CD8-positive, alpha-beta memory T cell (primary cell): ENCODE measurements around the gene RAB3IL1. TPM values are rescaled to one million over a fixed set of nuclear protein-coding genes. Genes with fewer than 3 reads are reported as not detected.

Experiments used
- CTCF ChIA-PET: fragments of 350-600 bp; sonication (Branson Sonifier 250); formaldehyde crosslinking; loops from one replicate; lab custom pipeline; 2021; ENCODE audit warnings: antibody characterized with exemption; lab: Charles Lee
- POLR2A ChIA-PET: fragments of 350-600 bp; sonication (Branson Sonifier 250); formaldehyde crosslinking; loops from one replicate; lab custom pipeline; 2021; ENCODE audit warnings: antibody characterized with exemption; lab: Charles Lee
- DNase-seq, 5 donors: peaks; one replicate each; pipeline versions ENCODE4 v3.0.0 to v3.0.0-alpha.2; 2020 to 2022; ENCODE audit warnings: mixed read lengths in 1 of 5
- H3K27ac ChIP-seq: one replicate; pipeline ENCODE4 v1.7.0; 2013; ENCODE audit warnings: low read depth, mild to moderate bottlenecking, low read length, moderate library complexity
- H3K27me3 ChIP-seq: 2 replicates; pipeline ENCODE4 v1.7.0; 2013; ENCODE audit warnings: low read length, mild to moderate bottlenecking; ENCODE audit not compliant: insufficient read depth, poor library complexity, severe bottlenecking
- H3K36me3 ChIP-seq: 2 replicates; pipeline ENCODE4 v1.7.0; 2013; ENCODE audit warnings: mild to moderate bottlenecking, low read length, moderate library complexity; ENCODE audit not compliant: insufficient read depth
- H3K4me1 ChIP-seq: 2 replicates; pipeline ENCODE4 v1.7.0; 2013; ENCODE audit warnings: mild to moderate bottlenecking, low read length, moderate library complexity; ENCODE audit not compliant: insufficient read depth
- H3K4me3 ChIP-seq: 2 replicates; pipeline ENCODE4 v1.7.0; 2013; ENCODE audit warnings: mild to moderate bottlenecking, low read length
- H3K9me3 ChIP-seq: 2 replicates; pipeline ENCODE4 v1.7.0; 2013; ENCODE audit warnings: mild to moderate bottlenecking, low read length
- H3K27ac Mint-ChIP-seq, 8 donors: one replicate each; pipeline ENCODE4 v1.8.0; 2020 to 2021; ENCODE audit warnings: mixed read lengths in 8 of 8, mild to moderate bottlenecking in 6 of 8, inconsistent platforms in 3 of 8, moderate library complexity in 3 of 8
- H3K27me3 Mint-ChIP-seq, 2 donors: one replicate each; pipeline ENCODE4 v1.8.0; 2020 to 2021; ENCODE audit warnings: mixed read lengths in 2 of 2, mild to moderate bottlenecking in 1 of 2, moderate library complexity in 1 of 2
- H3K36me3 Mint-ChIP-seq, 3 donors: one replicate each; pipeline ENCODE4 v1.8.0; 2020 to 2021; ENCODE audit warnings: mixed read lengths in 3 of 3, inconsistent platforms in 1 of 3, mild to moderate bottlenecking in 1 of 3
- H3K4me1 Mint-ChIP-seq, 3 donors: one replicate each; pipeline ENCODE4 v1.8.0; 2020 to 2021; ENCODE audit warnings: mixed read lengths in 3 of 3, inconsistent platforms in 1 of 3, mild to moderate bottlenecking in 1 of 3
- H3K4me3 Mint-ChIP-seq, 7 donors: one replicate each; pipeline ENCODE4 v1.8.0; 2020 to 2021; ENCODE audit warnings: mixed read lengths in 7 of 7, mild to moderate bottlenecking in 6 of 7, moderate library complexity in 4 of 7, inconsistent platforms in 2 of 7
- H3K9me3 Mint-ChIP-seq, 5 donors: one replicate each; pipeline ENCODE4 v1.8.0; 2020 to 2022; ENCODE audit warnings: mixed read lengths in 5 of 5, mild to moderate bottlenecking in 3 of 5, moderate library complexity in 2 of 5, inconsistent platforms in 1 of 5
- polyA plus RNA-seq: library from polyadenylated mRNA; unstranded; fragments of 300-500 nt; fragmentation: Illumina TruSeq; gene quantifications from one replicate; pipeline ENCODE4 v1.2.3, GENCODE V29; 2021
- total RNA-seq, 2 experiments: library from RNA; stranded (reverse); gene quantifications; one replicate each; pipeline ENCODE4 v1.2.3, GENCODE V29; 2021

Gene RAB3IL1
- total and polyA plus RNA-seq, 3 experiments from 2014 or later: 0.28 to 0.53 TPM; not detected in 1

DNA sequence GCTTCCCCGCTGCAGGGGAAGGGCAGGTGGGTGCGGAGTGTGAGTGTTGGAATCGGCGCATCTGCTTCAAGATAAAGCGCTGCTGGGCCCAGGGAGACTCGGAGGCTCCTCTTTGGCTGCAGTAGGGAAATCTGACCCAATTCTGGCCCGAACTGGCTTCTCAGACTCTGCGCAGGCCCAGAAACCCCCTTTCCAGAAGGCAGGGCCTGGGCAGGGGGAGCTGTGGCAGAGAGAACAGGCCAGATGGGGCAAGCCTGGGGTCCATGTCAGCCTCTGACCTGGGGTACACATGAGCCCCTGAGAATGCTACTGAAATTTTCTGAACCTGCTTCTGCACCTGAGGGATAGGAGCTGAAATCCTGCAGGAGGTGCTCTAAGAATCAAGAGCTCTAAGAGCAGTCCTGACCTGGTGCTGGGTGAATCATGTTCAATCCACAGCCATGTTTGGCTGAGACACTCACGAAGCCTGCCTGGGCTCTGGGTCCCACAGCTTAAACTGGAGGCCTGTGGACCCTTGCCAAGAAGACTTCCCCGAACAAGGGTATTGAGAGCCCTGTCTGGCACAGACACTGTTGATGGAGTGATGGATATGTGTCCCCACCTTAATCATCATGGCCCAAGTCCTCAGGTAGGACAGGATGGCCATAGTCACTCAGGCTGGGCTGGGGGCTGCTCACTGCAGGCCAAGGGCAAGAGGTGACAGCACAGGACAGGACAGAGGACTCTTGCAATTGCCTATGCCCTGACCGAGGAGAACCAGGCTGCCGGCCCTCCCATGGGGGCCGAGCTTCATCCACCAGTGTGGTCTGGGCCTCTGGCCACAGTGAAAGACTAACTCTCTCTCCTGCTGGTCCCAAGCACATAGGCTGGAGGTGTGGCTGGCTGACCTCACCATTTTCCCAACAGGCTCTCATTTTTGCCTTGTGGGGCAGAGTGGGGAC, 6.9 kb downstream of the RAB3IL1 start:
- Mint-ChIP-seq H3K27me3 (peaks cover 12 to 22% of the 10 kb centered on the region in 2 donors), H3K4me3 (no peak overlapping the region), H3K9me3 (no peaks in the 10 kb centered on the region), H3K4me1 (no peaks in the 10 kb centered on the region), H3K27ac (no peak overlapping the region), H3K36me3 (no peaks in the 10 kb centered on the region)
- Histone ChIP-seq H3K4me3 (no peak overlapping the region), H3K4me1 (no peaks in the 10 kb centered on the region), H3K27me3 (no peaks in the 10 kb centered on the region), H3K36me3 (no peaks in the 10 kb centered on the region), H3K9me3 (no peaks in the 10 kb centered on the region), H3K27ac (no peak overlapping the region)
- no peak for DNase-seq
- ChIA-PET POLR2A (no interaction called here), CTCF (interaction anchor here (1.2 to 2.8 kb wide), 3 partner anchors 11 to 171 kb away, joined by 4 to 7 read pairs (median 7); no protein-coding TSS in a partner anchor)

DNA sequence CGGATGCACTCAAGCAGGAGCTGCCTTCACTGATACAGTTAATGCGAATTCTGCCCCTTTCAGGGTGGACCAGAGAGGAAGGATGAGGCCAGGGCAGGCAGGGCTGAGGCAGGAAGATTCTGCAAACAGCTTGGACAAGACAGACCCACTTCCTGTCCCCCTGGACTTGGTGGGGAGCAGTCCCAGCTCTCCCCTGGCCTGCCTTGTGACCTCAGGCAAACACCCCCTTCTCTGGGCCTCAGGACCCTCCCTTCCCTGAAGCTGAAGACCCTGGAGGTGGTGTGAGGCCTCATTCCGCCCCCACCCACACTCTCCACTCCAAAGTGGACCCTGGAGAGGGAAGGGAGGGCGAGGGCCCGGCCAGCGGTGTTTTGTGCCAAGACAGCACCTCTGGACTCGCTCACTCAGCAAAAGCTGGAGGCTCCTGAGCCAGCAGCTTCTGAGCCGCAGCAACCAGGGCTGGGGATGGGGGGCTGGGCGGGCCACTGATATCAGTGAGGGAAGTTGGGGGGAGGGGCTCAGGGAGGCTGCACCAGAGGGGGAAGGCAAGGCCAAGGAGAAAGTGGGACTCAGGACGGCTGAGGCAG, 8.5 kb downstream of the RAB3IL1 start:
- Mint-ChIP-seq H3K27ac (no peak overlapping the region), H3K4me1 (no peaks in the 10 kb centered on the region), H3K27me3 (peaks cover 7 to 10% of the 10 kb centered on the region in 2 donors), H3K4me3 (no peak overlapping the region), H3K9me3 (no peaks in the 10 kb centered on the region), H3K36me3 (no peaks in the 10 kb centered on the region)
- H3K4me1 ChIP-seq: no peaks in the 10 kb centered on the region
- POLR2A ChIA-PET: no interaction called here
- H3K4me3 ChIP-seq: no peak overlapping the region
- H3K27ac ChIP-seq: no peak overlapping the region
- CTCF ChIA-PET: interaction anchor here (0.9 to 2.8 kb wide), 3 partner anchors 10 to 173 kb away, joined by 3 to 12 read pairs (median 7); no protein-coding TSS in a partner anchor
- no peaks in the 10 kb centered on the region for H3K36me3 ChIP-seq
- DNase-seq: peak in 1 of 5 donors; percentile 15
- no peaks in the 10 kb centered on the region for H3K27me3 ChIP-seq
- H3K9me3 ChIP-seq: no peaks in the 10 kb centered on the region

DNA sequence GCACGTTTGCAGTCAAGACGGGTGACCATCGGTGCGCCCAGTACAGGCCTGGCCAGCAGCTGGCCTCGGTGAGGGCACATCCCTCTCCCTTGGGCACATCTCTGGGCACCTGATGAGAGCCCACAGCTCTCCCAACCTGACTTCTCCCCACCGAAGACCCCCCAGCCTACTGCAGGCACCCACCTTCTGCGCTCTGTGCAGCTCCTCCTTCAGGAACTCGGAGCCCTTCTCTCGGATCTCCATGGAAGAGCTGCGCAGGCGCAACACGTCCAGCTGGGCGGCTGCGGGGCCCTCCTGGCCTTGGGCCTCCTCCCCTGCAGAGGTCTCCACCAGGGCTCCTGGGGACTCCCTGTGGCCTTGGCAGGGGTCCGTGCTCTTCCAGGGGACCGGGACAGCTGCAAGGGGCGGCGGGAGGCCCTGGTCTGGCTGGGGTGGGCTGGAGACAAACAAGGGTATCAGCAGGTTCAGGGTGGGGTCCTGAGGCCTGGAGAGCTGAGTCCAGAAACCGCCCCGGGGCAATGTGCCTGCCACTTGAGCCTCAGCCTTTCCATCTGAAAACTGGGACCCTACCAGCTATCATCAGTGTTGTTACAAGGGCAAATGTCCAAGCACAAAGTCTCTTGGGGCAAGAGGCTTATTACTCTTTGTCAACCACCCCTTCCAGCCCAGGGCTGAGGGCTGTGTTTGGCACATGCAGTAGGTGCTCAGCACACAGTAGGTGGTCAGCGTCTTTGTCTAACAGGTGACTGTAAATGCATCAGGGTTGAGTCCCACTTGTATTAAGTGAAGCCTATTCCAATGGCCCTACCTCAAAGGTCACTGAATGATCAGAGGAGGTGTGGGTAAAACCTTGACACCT, 9.3 kb downstream of the RAB3IL1 start:
- ChIA-PET CTCF (interaction anchor here (0.8 to 2.3 kb wide), 4 partner anchors 9 to 175 kb away, joined by 3 to 12 read pairs (median 3); no protein-coding TSS in a partner anchor), POLR2A (no interaction called here)
- Histone ChIP-seq H3K36me3 (no peaks in the 10 kb centered on the region), H3K4me1 (no peaks in the 10 kb centered on the region), H3K9me3 (no peaks in the 10 kb centered on the region), H3K27ac (no peak overlapping the region), H3K4me3 (no peak overlapping the region), H3K27me3 (no peaks in the 10 kb centered on the region)
- peak in 1 of 5 donors; percentile 31 for DNase-seq
- no peaks in the 10 kb centered on the region for H3K9me3 Mint-ChIP-seq
- no peaks in the 10 kb centered on the region for H3K36me3 Mint-ChIP-seq
- H3K4me1 Mint-ChIP-seq: no peaks in the 10 kb centered on the region
- no peak overlapping the region for H3K27ac Mint-ChIP-seq
- no peak overlapping the region for H3K4me3 Mint-ChIP-seq
- peaks cover 4 to 9% of the 10 kb centered on the region in 2 donors for H3K27me3 Mint-ChIP-seq

DNA sequence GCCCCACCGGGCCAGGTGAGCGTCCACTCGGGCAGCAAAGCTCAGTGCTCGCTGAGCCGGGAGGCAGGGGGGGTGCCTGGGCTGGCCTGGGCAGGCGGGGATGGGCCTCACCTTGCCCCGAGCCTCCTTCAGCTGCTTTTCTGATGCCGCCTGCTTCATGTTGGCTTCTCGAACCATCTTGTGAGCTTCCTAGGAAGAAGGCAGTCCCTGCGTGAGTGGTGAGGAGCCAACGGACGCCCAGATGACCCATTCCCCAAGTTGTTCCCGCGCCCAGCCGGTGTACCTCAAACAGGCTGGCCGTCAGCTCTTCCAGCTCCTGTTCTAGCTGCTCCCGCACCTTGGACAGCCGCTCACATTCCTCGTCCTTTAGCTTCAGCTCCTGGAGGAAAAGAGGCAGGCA, 10.1 kb downstream of the RAB3IL1 start:
- Mint-ChIP-seq H3K27ac (no peak overlapping the region), H3K27me3 (peaks cover under 1 to 2% of the 10 kb centered on the region in 2 donors), H3K4me3 (no peak overlapping the region), H3K9me3 (no peaks in the 10 kb centered on the region), H3K4me1 (no peaks in the 10 kb centered on the region), H3K36me3 (no peaks in the 10 kb centered on the region)
- CTCF ChIA-PET: interaction anchor here (0.8 to 2.3 kb wide), 3 partner anchors 8 to 175 kb away, joined by 3 to 12 read pairs (median 3); no protein-coding TSS in a partner anchor
- POLR2A ChIA-PET: no interaction called here
- H3K4me3 ChIP-seq: no peak overlapping the region
- no peak overlapping the region for H3K27ac ChIP-seq
- no peaks in the 10 kb centered on the region for H3K27me3 ChIP-seq
- DNase-seq: peak in 1 of 5 donors; percentile 35
- no peaks in the 10 kb centered on the region for H3K4me1 ChIP-seq
- no peaks in the 10 kb centered on the region for H3K9me3 ChIP-seq
- no peaks in the 10 kb centered on the region for H3K36me3 ChIP-seq

DNA sequence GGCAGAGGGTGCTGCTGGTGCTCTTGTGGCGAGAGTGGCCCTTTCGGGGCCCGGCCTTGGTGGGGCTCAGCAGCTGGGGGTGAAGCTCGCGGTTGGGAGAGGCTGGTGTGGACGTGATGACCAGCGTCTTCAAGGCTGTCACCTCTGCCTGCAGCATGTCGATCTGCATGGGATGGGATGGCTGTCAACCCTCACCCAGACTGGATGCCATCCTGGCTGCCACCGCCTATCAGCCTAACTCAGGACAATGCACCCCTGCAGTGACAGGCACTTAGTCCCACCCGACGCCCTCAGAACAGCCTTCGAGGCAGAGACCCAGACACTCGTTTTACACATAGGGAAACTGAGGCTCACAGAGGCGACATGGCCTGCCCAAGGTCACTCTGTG, 10.8 kb downstream of the RAB3IL1 start:
- DNase-seq: no peak
- H3K27ac Mint-ChIP-seq: no peak overlapping the region
- Histone ChIP-seq H3K4me3 (no peak overlapping the region), H3K27me3 (no peaks in the 10 kb centered on the region), H3K27ac (no peak overlapping the region), H3K36me3 (no peaks in the 10 kb centered on the region), H3K4me1 (no peaks in the 10 kb centered on the region), H3K9me3 (no peaks in the 10 kb centered on the region)
- peaks cover 0 to 2% of the 10 kb centered on the region in 2 donors for H3K27me3 Mint-ChIP-seq
- H3K4me3 Mint-ChIP-seq: no peak overlapping the region
- ChIA-PET POLR2A (interaction anchor here (0.7 kb wide), 1 partner anchor 88 kb away, joined by 3 read pairs; no protein-coding TSS in a partner anchor), CTCF (no interaction called here)
- no peaks in the 10 kb centered on the region for H3K9me3 Mint-ChIP-seq
- H3K4me1 Mint-ChIP-seq: no peaks in the 10 kb centered on the region
- no peaks in the 10 kb centered on the region for H3K36me3 Mint-ChIP-seq

DNA sequence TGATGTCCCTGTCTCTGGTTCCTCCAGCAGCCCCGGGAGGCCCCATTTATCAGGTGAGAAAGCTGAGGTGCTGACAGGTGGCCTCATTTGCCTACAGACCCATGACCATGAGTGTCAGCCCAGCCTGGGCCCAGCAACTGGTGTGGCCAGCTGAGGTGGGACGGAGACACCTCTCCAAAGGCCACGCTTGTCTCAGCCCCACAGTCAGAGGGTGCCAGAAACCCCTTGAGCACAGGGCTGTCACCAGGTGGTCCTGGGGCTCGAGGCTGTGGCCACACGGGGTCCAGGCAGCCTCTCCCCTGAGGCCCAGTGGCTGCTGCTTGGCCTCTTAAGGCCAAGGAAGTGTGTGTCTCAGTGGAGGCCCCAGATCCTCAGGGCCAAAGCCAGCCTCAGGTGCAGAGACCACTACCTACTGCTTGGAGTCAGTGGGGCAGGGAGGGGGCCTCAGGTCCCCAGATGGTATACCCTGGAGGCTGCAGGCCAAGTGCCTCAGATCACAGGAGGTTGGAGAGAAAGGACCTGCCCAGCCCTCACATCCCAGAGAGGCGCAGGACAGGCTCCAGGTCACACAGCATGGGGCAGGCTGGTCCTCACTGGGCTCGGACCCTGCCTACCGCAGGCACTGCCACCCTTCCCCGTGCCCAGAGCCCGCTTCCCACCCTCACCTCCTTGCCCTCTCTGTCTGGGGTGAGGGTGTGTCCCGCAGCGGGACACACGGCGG, 11.4 kb downstream of the RAB3IL1 start:
- H3K9me3 ChIP-seq: no peaks in the 10 kb centered on the region
- Mint-ChIP-seq H3K4me3 (no peak overlapping the region), H3K36me3 (no peaks in the 10 kb centered on the region), H3K9me3 (no peaks in the 10 kb centered on the region), H3K27ac (no peak overlapping the region), H3K4me1 (no peaks in the 10 kb centered on the region), H3K27me3 (peaks cover 0 to 2% of the 10 kb centered on the region in 2 donors)
- no peaks in the 10 kb centered on the region for H3K27me3 ChIP-seq
- H3K4me1 ChIP-seq: no peaks in the 10 kb centered on the region
- CTCF ChIA-PET: interaction anchor here (10.8 kb wide), 1 partner anchor 178 kb away, joined by 232 read pairs; no protein-coding TSS in a partner anchor
- no peak overlapping the region for H3K4me3 ChIP-seq
- POLR2A ChIA-PET: interaction anchor here (0.7 kb wide), 1 partner anchor 89 kb away, joined by 3 read pairs; no protein-coding TSS in a partner anchor
- no peak overlapping the region for H3K27ac ChIP-seq
- DNase-seq: no peak
- H3K36me3 ChIP-seq: no peaks in the 10 kb centered on the region

DNA sequence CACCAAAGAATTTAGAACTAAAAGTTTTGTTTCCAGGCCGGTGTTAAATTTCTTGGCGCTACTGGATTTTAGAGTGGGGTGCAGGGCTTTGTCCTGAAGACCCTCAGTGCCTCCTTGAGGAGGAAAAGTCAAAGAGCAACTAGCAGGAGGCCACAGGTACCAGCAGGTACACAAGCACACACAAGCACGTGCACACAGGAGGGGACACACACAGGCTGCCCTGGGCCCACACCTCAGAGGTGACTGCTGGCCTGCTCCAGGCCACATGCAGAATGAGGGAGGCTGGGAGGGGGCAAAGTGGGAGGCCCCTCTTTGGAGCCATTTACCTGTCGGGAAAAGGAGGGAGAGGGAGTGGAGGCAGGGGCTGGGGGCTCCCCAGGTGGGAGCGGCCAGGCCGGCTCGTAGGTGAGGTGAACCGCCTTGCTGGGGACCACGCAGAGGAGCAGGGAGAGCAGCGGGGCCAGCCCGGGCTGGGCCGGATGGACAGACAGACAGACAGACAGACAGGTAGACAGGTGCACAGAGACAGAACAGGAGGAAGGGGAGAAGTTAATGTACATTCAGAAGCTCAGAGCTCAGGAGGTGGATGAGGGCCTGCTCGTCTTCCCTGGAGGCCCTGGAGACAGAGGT, 12.2 kb downstream of the RAB3IL1 start:
- POLR2A ChIA-PET: no interaction called here
- no peak for DNase-seq

More for the DNA sequence above, 12.2 kb downstream of the RAB3IL1 start:
- Histone ChIP-seq H3K27me3 (no peaks in the 10 kb centered on the region), H3K4me3 (no peak overlapping the region), H3K36me3 (no peaks in the 10 kb centered on the region), H3K4me1 (no peaks in the 10 kb centered on the region), H3K27ac (no peak overlapping the region), H3K9me3 (no peaks in the 10 kb centered on the region)
- Mint-ChIP-seq H3K36me3 (no peaks in the 10 kb centered on the region), H3K4me3 (no peak overlapping the region), H3K9me3 (no peaks in the 10 kb centered on the region), H3K27me3 (peaks cover 0 to 2% of the 10 kb centered on the region in 2 donors), H3K27ac (no peak overlapping the region), H3K4me1 (no peaks in the 10 kb centered on the region)
- CTCF ChIA-PET: interaction anchor here (1.8 to 10.8 kb wide), 2 partner anchors 178 to 203 kb away, joined by 4 to 232 read pairs; no protein-coding TSS in a partner anchor
